Activated CD8-positive, alpha-beta T cell treated with anti-CD3 and anti-CD28 coated beads for 36 hours (primary cell): ENCODE results near the gene UFL1. TPM values are rescaled to one million over a fixed set of nuclear protein-coding genes. Genes with fewer than 3 reads are reported as not detected.
A peak's percentile ranks its signal among the peaks of the same experiment; 100 is the strongest.

ENCODE experiments used
- ATAC-seq: fragments of 200-7000 bp; cut with Tn5 transposase; one replicate; pipeline ENCODE4 v1.10.0; 2021; ENCODE audit warnings: mild to moderate bottlenecking, moderate library complexity
- CTCF ChIA-PET: fragments of 350-600 bp; sonication (Branson Sonifier 250); formaldehyde crosslinking; loops from one replicate; lab custom pipeline; 2021; ENCODE audit warnings: antibody characterized with exemption; lab: Charles Lee
- POLR2A ChIA-PET: fragments of 350-600 bp; sonication (Branson Sonifier 250); formaldehyde crosslinking; loops from one replicate; lab custom pipeline; 2021; ENCODE audit warnings: antibody characterized with exemption; lab: Charles Lee
- DNase-seq: peaks from one replicate; pipeline ENCODE4 v3.0.0-alpha.2; 2020
- H3K27ac Mint-ChIP-seq: one replicate; pipeline ENCODE4 v1.8.0; 2021; ENCODE audit warnings: mild to moderate bottlenecking, mixed read lengths
- H3K27me3 Mint-ChIP-seq: one replicate; pipeline ENCODE4 v1.8.0; 2021; ENCODE audit warnings: mixed read lengths
- H3K36me3 Mint-ChIP-seq: one replicate; pipeline ENCODE4 v1.8.0; 2021; ENCODE audit warnings: low read depth, mixed read lengths
- H3K4me1 Mint-ChIP-seq: one replicate; pipeline ENCODE4 v1.8.0; 2021; ENCODE audit warnings: low read depth, mixed read lengths
- H3K4me3 Mint-ChIP-seq: one replicate; pipeline ENCODE4 v1.8.0; 2021; ENCODE audit warnings: mild to moderate bottlenecking, moderate library complexity, mixed read lengths
- H3K9me3 Mint-ChIP-seq: one replicate; pipeline ENCODE4 v1.8.0; 2021; ENCODE audit warnings: mixed read lengths
- CTCF ChIP-seq: fragments of 200-600 bp; IDR thresholded peaks from one replicate; pipeline ENCODE4 v1.8.0; 2022; ENCODE audit warnings: antibody characterized with exemption, mild to moderate bottlenecking
- intact Hi-C: fragments of 100-400 bp; cut with micrococcal nuclease; formaldehyde crosslinking; loops from one replicate; pipeline ENCODE4 v1.10.0; 2022
- total RNA-seq, 2 experiments: library from RNA; stranded (reverse); gene quantifications; one replicate each; pipeline ENCODE4 v1.2.3, GENCODE V29; 2021

Gene UFL1
- total RNA-seq, 2 experiments from 2014 or later = 28.6 to 30.8 TPM

- CTCF ChIA-PET = no interaction called here
- TF ChIP-seq CTCF = no peak
- Mint-ChIP-seq H3K9me3 (no peaks in the 10 kb centered on the region), H3K27ac (peak overlapping the region; percentile 99), H3K27me3 (no peaks in the 10 kb centered on the region), H3K4me3 (peak overlapping the region; percentile 98), H3K36me3 (peaks cover 18% of the 10 kb centered on the region), H3K4me1 (peaks cover 20% of the 10 kb centered on the region)
- intact Hi-C loops = no loop called here
- ATAC-seq (peak; percentile 18), DNase-seq (peak; percentile 27)
- POLR2A ChIA-PET = interaction anchor here (1.1 kb wide), 1 partner anchor 10 kb away, joined by 4 read pairs; no protein-coding TSS in a partner anchor
These were observed 931 bp downstream of the UFL1 start for GRCh38 chr6:96522465-96523009.

GRCh38 chr6:96528193-96528592, 6.6 kb downstream of the UFL1 start:
- POLR2A ChIA-PET = no interaction called here
- Mint-ChIP-seq H3K27me3 (no peaks in the 10 kb centered on the region), H3K27ac (no peak overlapping the region), H3K36me3 (peaks cover 48% of the 10 kb centered on the region), H3K4me1 (peaks cover 30% of the 10 kb centered on the region), H3K4me3 (no peak overlapping the region), H3K9me3 (no peaks in the 10 kb centered on the region)
- no peak for ATAC-seq
- CTCF ChIA-PET = no interaction called here
- intact Hi-C loops = no loop called here
- TF ChIP-seq CTCF = no peak
- no peak for DNase-seq

GRCh38 chr6:96532399-96532798, 10.8 kb downstream of the UFL1 start:
- no peak for TF ChIP-seq CTCF
- H3K4me1 Mint-ChIP-seq = peaks cover 21% of the 10 kb centered on the region
- POLR2A ChIA-PET = no interaction called here
- no peak for DNase-seq
- no peak overlapping the region for H3K4me3 Mint-ChIP-seq
- intact Hi-C loops = no loop called here
- peak overlapping the region; percentile 32 for H3K27ac Mint-ChIP-seq
- peaks cover 36% of the 10 kb centered on the region for H3K36me3 Mint-ChIP-seq
- CTCF ChIA-PET = no interaction called here
- H3K9me3 Mint-ChIP-seq = no peaks in the 10 kb centered on the region
- H3K27me3 Mint-ChIP-seq = no peaks in the 10 kb centered on the region
- no peak for ATAC-seq

GRCh38 chr6:96537726-96538125, 16.1 kb downstream of the UFL1 start:
- DNase-seq = no peak
- Mint-ChIP-seq H3K27me3 (no peaks in the 10 kb centered on the region), H3K9me3 (no peaks in the 10 kb centered on the region), H3K4me3 (no peak overlapping the region), H3K27ac (no peak overlapping the region), H3K36me3 (peaks cover 18% of the 10 kb centered on the region), H3K4me1 (peaks cover 1% of the 10 kb centered on the region)
- no peak for ATAC-seq
- no peak for TF ChIP-seq CTCF
- CTCF ChIA-PET = no interaction called here
- POLR2A ChIA-PET = no interaction called here
- intact Hi-C loops = no loop called here

- H3K9me3 Mint-ChIP-seq = no peaks in the 10 kb centered on the region
- no peaks in the 10 kb centered on the region for H3K27me3 Mint-ChIP-seq
- TF ChIP-seq CTCF = no peak
- ChIA-PET CTCF (no interaction called here), POLR2A (no interaction called here)
- H3K27ac Mint-ChIP-seq = no peak overlapping the region
- H3K4me1 Mint-ChIP-seq = no peaks in the 10 kb centered on the region
- DNase-seq (no peak), ATAC-seq (peak; percentile 42)
- H3K4me3 Mint-ChIP-seq = no peak overlapping the region
- intact Hi-C loops = no loop called here
- H3K36me3 Mint-ChIP-seq = peaks cover 32% of the 10 kb centered on the region
These were observed 21.1 kb downstream of the UFL1 start for GRCh38 chr6:96542702-96543101.
